Tibial artery (tissue), 4 donors: ENCODE measurements around the gene RANBP6.

Experiments used
- DNase-seq, 2 donors: peaks; one replicate each; pipeline ENCODE4 v3.0.0-alpha.2; 2019
- H3K27ac ChIP-seq, 2 donors: fragments of 200-600 bp; sonication (generic) in 1 of 2; 1 replicate in 1 of 2; 2 replicates in 1 of 2; pipeline ENCODE4 v1.5.1; 2018 to 2019; ENCODE audit warnings: mild to moderate bottlenecking in 1 of 2
- H3K27me3 ChIP-seq, 2 donors: fragments of 200-600 bp; sonication (generic) in 1 of 2; one replicate each; pipeline versions ENCODE4 v1.5.1 to v1.6.0; 2016 to 2019
- H3K36me3 ChIP-seq, 3 donors: fragments of 200-600 bp; sonication (generic) in 2 of 3; one replicate each; pipeline ENCODE4 v1.5.1; 2016 to 2019; ENCODE audit warnings: mild to moderate bottlenecking in 2 of 3
- H3K4me1 ChIP-seq, 4 donors: fragments of 200-600 bp; sonication (generic) in 2 of 4; 1 replicate in 3 of 4; 2 replicates in 1 of 4; pipeline ENCODE4 v1.5.1; 2016 to 2019
- H3K4me3 ChIP-seq, 2 donors: fragments of 200-600 bp; sonication (generic) in 1 of 2; 1 replicate in 1 of 2; 2 replicates in 1 of 2; pipeline ENCODE4 v1.5.1; 2018 to 2019; ENCODE audit warnings: mild to moderate bottlenecking in 2 of 2
- H3K9me3 ChIP-seq, 3 donors: fragments of 200-600 bp; sonication (generic) in 1 of 3; one replicate each; pipeline ENCODE4 v1.5.1; 2016 to 2019
- intact Hi-C: fragments of 100-400 bp; cut with DNase I; formaldehyde crosslinking; loops from one replicate; pipeline ENCODE4 v1.15.0; 2023; ENCODE audit warnings: low total_unique reads
- TF ChIP-seq, protein P1 (sequence below), 2 experiments: fragments of 200-600 bp in 1 of 2; fragments of 450-650 bp in 1 of 2; IDR thresholded peaks; one replicate each; pipeline ENCODE4 v1.5.1; 2017 to 2019; ENCODE audit warnings: antibody characterized with exemption in 2 of 2, mild to moderate bottlenecking in 1 of 2, moderate library complexity in 1 of 2

The RANBP6 gene

DNA sequence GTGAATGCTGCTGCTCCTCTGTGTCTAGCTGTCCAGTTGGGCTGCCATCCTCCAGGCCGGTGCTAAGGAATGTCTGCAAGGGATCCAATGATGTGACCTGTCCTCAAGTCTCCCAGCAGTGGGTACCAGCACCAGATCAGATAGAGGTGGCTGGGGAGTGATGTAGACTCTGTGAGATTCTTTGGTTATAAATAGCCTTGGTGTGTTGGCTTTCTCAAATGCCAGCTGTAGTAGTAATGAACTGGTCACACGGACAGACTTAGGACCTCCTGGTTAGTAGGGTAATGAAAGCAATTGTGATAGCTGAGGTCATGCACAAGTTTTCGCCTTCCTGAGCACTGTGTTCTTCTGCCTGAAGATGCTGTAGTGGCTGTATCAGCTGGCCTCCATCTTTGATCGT, 29.9 kb upstream of the RANBP6 start:
- DNase-seq, result no peak
- intact Hi-C loops, result no loop called here
- TF ChIP-seq, protein P1, sequence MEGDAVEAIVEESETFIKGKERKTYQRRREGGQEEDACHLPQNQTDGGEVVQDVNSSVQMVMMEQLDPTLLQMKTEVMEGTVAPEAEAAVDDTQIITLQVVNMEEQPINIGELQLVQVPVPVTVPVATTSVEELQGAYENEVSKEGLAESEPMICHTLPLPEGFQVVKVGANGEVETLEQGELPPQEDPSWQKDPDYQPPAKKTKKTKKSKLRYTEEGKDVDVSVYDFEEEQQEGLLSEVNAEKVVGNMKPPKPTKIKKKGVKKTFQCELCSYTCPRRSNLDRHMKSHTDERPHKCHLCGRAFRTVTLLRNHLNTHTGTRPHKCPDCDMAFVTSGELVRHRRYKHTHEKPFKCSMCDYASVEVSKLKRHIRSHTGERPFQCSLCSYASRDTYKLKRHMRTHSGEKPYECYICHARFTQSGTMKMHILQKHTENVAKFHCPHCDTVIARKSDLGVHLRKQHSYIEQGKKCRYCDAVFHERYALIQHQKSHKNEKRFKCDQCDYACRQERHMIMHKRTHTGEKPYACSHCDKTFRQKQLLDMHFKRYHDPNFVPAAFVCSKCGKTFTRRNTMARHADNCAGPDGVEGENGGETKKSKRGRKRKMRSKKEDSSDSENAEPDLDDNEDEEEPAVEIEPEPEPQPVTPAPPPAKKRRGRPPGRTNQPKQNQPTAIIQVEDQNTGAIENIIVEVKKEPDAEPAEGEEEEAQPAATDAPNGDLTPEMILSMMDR (IDR thresholded peaks at IDR 0.05), result no peak
- peaks cover 0 to 15% of the 10 kb centered on the region in 2 donors for H3K27me3 ChIP-seq
- no peak overlapping the region for H3K4me3 ChIP-seq
- no peaks in the 10 kb centered on the region for H3K36me3 ChIP-seq
- H3K4me1 ChIP-seq, result no peaks in the 10 kb centered on the region
- H3K27ac ChIP-seq, result no peak overlapping the region
- H3K9me3 ChIP-seq, result no peaks in the 10 kb centered on the region

DNA sequence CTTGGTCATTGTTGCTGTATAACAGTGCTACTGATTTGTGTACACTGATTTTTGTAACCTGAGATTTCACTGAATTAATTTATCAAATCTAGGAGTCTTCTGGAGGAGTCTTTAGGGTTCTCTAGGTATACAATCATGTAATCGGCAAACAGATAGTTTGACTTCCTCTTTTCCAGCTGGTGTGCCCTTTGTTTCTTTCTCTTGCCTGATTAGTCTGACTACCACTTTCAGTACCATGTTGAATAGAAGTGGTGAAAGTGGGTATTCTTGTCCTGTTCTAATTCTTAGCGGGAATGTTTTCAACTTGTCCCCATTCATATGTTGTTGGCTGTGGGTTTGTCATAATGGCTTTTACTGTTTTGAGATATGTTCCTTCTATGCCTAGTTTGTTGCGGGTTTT, 24.7 kb upstream of the RANBP6 start:
- TF ChIP-seq, protein P1 (IDR thresholded peaks at IDR 0.05), result no peak
- intact Hi-C loops, result no loop called here
- H3K27ac ChIP-seq, result no peak overlapping the region
- DNase-seq, result no peak
- no peaks in the 10 kb centered on the region for H3K4me1 ChIP-seq
- H3K4me3 ChIP-seq, result no peak overlapping the region
- H3K9me3 ChIP-seq, result no peaks in the 10 kb centered on the region
- H3K27me3 ChIP-seq, result no peaks in the 10 kb centered on the region
- H3K36me3 ChIP-seq, result no peaks in the 10 kb centered on the region

DNA sequence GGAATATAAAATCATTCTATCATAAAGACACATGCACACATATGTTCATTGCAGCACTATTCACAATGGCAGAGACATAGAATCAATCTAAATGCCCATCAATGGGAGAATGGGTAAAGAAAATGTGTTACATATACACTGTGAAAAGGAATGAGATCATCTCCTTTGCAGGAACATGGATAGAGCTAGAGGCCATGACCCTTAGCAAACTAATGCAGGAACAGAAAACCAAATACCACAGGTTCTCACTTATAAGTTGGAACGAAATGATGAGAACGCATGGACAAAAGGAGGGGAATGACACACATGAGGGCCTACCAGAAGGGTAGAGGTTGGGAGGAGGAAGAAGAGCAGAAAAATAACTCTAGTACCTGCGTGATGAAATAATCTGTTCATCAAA, 21.0 kb upstream of the RANBP6 start:
- H3K27ac ChIP-seq, result no peak overlapping the region
- no peaks in the 10 kb centered on the region for H3K9me3 ChIP-seq
- H3K27me3 ChIP-seq, result peaks cover 0 to 3% of the 10 kb centered on the region in 2 donors
- intact Hi-C loops, result no loop called here
- TF ChIP-seq, protein P1 (IDR thresholded peaks at IDR 0.05), result no peak
- DNase-seq, result no peak
- no peak overlapping the region for H3K4me3 ChIP-seq
- no peaks in the 10 kb centered on the region for H3K36me3 ChIP-seq
- no peaks in the 10 kb centered on the region for H3K4me1 ChIP-seq

- Histone ChIP-seq H3K36me3 (no peaks in the 10 kb centered on the region), H3K27ac (no peak overlapping the region), H3K4me1 (no peaks in the 10 kb centered on the region), H3K4me3 (no peak overlapping the region), H3K27me3 (peaks cover 0 to 3% of the 10 kb centered on the region in 2 donors), H3K9me3 (no peaks in the 10 kb centered on the region)
- TF ChIP-seq, protein P1 (IDR thresholded peaks at IDR 0.05), result no peak
- DNase-seq, result no peak
- intact Hi-C loops, result no loop called here
These were observed 19.5 kb upstream of the RANBP6 start for GRCh38 chr9:6034954-6035353.

DNA sequence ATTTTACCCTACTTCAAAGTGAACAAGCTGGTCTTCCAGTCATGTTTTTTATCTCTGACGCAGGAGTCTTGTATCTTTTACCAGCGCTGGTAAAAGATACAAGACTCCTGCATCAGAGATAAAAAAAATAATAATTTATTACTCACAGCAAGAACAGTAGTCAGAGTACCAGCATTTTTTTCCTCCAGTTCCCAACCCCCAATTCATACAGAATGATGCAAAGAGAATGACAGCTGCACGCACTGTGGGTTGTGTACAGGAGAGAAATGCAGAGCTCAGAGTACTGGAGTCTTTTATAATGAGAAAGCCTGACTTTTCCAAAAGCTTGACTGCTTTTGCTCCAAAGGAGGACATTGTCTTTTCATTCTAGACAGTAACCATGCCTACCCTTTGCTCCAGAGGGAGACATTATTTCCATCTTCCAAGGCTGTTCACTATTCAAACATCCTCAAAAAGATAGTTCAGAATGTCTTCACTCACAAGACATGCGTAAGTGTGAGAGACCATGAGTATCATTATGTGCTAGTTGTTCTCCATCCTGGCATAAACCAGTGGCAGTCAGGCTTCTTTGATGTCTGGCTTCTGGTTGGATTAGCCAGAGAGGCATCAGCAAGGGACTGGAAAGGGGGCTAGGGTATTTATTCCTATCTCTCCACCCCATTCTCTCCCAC, 14.3 kb upstream of the RANBP6 start:
- TF ChIP-seq, protein P1 (IDR thresholded peaks at IDR 0.05), result no peak
- Histone ChIP-seq H3K27ac (no peak overlapping the region), H3K4me1 (no peaks in the 10 kb centered on the region), H3K4me3 (no peak overlapping the region), H3K9me3 (no peaks in the 10 kb centered on the region), H3K27me3 (peaks cover 0 to 3% of the 10 kb centered on the region in 2 donors), H3K36me3 (no peaks in the 10 kb centered on the region)
- DNase-seq, result no peak
- intact Hi-C loops, result no loop called here
